GM19351 (cell line): Measurements from ENCODE around the gene RAB38.

Experiments
- ATAC-seq: cut with Tn5 transposase; IDR thresholded peaks from one replicate; pipeline ENCODE4 v1.9.1; 2021; ENCODE audit warnings: mild to moderate bottlenecking, moderate library complexity; ENCODE audit not compliant: unreplicated experiment

The RAB38 gene

GRCh38 chr11:88174709-88175568 is at the start of gene RAB38:
RAB38 (minus strand) TSS chr11:88175443; CDS start chr11:88175384, 59 bp downstream.
- peak; percentile 42 for ATAC-seq

DNA sequence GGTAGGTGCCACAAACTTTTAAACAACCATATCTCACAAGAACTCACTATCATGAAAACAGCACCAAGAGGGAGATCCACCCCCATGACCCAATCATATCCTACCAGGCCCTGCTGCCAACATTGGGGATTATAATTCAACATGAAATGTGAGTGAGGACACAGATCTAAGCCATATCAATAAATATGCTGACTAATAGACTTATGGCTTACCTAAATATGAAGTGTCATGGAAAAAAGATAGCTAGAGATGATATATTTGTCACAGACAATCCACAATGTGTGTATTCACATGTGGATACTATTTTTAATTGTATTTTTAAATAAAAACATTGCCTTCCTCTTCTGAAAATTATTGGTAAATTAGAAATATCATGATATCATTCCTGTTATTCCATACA is 38.2 kb upstream of the RAB38 start:
- ATAC-seq, result no peak

GRCh38 chr11:88212300-88212699 is 37.1 kb upstream of the RAB38 start:
- no peak for ATAC-seq

DNA sequence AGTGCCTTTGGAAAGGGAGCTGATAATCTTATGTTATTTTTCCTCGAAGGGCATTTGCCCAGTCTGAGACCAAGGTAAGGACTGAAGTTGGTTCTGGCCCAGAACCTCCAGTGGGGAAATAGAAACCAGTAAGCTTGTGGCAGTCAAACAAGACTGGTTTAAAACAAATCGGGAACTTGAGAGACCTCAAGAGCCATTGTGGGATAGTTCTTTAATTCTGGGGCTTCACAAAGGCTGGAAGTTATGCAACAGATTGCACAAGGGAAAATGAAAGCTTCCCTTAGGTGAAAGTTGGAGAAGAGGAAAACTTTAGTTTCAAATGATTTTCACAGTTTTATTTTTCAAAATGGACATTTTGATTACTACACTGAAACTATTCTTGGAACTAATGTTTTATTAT is 33.5 kb upstream of the RAB38 start:
- ATAC-seq, result no peak

GRCh38 chr11:88206751-88207150 is 31.5 kb upstream of the RAB38 start:
- peak; percentile 65 for ATAC-seq

DNA sequence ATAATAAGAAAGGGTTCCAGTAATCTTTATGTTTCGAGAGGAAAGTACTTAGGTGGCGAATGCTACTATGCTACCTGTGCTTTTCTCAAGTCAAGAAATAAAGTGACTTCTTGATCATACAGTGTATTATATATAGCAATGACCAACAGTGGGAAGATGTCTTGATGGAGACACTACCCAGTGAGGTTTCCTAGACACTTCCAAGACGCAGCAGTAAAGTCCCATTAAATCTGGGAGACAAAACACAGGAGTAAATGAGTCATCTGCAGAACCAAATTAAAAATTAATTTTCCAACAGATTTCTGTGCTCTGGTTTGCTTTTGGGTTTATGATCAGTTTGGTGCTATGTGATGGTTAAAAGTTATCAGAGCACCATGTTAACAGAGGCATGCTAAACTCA is 29.1 kb upstream of the RAB38 start:
- no peak for ATAC-seq

- no peak for ATAC-seq
Observed at GRCh38 chr11:88203604-88204003, 28.4 kb upstream of the RAB38 start.

- peak; percentile 45 for ATAC-seq
Observed at GRCh38 chr11:88202498-88202897, 27.3 kb upstream of the RAB38 start.

GRCh38 chr11:88196393-88196792 is 21.1 kb upstream of the RAB38 start:
- no peak for ATAC-seq

DNA sequence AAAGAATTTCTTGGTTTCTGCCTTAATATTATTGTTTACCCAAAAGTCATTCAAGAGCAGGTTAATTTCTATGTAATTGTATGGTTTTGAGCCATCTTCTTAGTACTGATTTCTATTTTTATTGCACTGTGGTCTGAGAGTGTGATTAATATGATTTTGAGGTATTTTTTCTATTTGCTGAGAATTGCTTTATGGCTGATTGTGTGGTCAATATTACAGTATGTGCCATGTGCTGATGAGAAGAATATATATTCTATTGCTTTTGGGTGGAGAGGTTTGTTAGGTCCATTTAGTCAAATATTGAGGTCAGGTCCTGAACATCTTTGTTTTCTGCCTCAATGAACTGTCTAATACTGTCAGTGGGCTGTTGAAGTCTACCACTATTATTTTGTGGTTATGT is 20.7 kb upstream of the RAB38 start:
- ATAC-seq, result no peak

GRCh38 chr11:88194990-88195389 is 19.7 kb upstream of the RAB38 start:
- ATAC-seq, result no peak

GRCh38 chr11:88193278-88193677 is 18.0 kb upstream of the RAB38 start:
- ATAC-seq, result no peak

- no peak for ATAC-seq
Observed at GRCh38 chr11:88188932-88189253, 13.7 kb upstream of the RAB38 start.

DNA sequence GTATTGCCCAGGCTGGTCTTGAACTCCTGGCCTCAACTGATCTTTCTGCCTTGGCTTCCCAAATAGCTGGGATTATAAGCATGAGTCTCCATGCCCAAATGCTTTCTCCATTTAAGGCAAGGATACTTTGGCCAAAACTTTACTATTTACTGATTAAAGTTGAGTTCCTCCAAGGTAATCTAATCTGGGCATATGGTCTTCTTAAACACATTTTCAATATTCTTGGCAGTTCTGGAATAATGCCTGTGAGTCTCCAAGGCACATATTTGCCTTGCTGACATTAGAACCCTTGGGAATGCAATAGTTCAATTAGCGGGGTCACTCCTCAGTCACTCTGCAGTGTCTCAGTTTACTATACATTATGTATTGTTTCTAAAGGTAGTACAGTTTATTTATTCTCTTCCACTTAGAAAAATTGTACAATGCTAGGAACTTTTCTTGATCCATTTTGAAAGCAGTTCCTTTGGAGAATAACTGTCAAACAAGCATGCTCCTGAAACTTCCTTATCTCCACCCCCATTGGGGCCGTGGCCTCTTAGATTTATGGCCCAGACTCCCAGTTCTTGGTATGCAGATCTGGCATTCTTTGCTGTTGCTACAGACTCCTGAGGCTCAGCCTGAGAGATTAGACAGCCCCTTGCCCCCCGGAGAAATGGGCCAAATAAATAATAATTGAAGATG is 13.1 kb upstream of the RAB38 start:
- no peak for ATAC-seq

DNA sequence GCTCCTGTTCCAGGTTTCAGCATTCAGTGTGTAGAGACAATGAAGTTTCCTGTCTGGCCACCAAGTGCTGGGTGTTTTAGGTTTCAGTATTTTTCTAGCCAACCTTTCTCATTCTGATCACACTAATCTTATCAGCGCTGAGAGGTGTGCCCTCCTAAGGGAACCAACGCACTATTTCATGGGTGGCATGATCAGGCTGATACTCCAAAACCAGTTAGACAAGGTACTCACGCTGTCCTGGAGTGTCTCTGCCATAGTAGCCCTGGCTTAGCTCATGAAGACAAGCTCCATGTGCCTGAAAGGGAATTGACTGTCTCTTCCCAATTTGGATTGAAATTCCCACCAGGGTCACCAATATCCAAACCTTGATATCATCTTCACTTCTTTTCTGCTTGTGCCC is 8.0 kb upstream of the RAB38 start:
- no peak for ATAC-seq

GRCh38 chr11:88181776-88182175 is 6.5 kb upstream of the RAB38 start:
- ATAC-seq, result no peak

DNA sequence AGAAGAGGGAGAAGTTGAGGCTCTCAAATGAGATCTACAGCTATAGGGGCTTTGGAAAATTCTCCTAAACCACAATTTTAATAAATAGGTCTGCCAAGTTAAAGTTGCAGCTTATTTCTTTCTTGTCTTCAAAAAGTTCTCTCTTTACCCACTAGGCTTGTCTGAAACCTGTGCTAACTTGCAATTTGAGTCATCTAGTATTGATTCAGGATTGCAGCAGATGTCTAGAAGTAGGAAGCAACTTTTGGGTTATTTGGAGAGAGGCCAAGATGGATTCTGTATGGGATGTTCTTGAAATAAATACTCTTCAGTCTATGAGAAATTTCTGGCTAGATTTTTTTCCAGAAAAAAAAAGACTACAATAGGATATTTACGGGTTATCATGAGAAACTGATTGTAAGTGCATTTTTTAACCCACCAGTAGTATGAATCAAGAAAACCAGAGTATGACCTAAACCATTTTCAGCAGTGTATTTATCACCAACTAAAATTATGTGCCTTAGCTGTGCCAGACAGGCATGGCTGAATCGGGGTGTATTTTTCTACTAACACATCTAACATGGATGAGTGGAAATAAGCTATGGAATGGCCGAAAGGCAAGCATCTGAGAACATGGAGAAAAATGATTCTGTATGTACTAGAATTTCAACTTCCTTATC is 4.9 kb upstream of the RAB38 start:
- ATAC-seq, result no peak

- ATAC-seq, result peak; percentile 72
Observed at GRCh38 chr11:88179141-88179540, 3.9 kb upstream of the RAB38 start.

DNA sequence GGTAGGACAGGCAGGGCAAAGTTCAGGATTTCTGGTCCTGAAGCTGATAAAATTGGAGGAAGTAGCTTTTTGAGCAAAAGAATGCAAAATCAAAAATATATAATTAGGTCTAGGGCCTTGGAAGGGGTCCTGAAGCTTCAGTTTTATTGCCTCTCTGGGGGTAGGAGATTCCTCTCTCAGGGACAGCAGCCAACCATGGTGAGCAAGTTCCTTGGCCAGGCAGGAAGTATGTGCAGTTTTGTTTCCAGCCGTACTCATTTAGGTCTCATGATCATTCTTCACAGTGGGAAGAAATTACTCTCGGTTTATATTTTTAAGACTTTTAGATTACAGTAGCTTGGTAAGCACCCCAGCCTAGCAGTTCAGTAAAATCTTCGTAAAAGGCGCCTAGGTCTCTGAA is 2.9 kb upstream of the RAB38 start:
- ATAC-seq, result no peak

DNA sequence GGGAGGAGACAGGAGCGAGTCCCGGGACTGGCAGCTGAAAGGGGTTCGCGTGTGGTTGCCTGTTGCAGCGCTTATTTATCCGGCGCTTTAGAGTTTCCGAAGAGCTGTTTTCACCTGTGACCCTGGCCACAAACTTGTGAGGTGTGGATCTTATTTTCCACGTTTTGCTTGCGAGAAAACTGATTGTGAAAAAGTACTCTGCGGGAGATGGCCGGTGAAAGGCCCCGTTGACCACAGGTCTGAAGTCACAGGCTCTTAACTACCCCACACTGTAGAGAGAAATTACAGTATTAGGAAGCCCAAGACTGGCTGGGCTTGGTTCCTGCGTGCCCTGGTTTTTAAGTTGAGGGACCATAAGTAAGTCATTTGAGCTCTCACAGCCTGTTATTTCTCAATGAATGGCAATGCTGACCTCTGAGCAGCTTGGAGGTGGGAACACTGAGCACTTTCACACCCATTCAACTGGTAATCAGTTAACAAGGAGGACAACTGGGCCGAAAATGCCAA is 379 bp upstream of the RAB38 start:
- ATAC-seq, result peak; percentile 19

- no peak for ATAC-seq
Observed at GRCh38 chr11:88173956-88174355, 1.3 kb downstream of the RAB38 start.

GRCh38 chr11:88171982-88172381 is 3.3 kb downstream of the RAB38 start:
- no peak for ATAC-seq
